GM12878 (cell line): ENCODE data around the gene ATP1B2. TPM values are rescaled to one million over a fixed set of nuclear protein-coding genes. Genes with fewer than 3 reads are reported as not detected.

ENCODE experiments used
- ATAC-seq: fragments of 200-7000 bp; cut with Tn5 transposase; 3 replicates; pipeline ENCODE4 v1.9.1; 2020; ENCODE audit warnings: mild to moderate bottlenecking, moderate library complexity
- BruUV-seq: library from RNA; stranded (reverse); fragments of 400-500 nt; replicated peaks from 2 replicates; lab custom pipeline; 2021; lab: Mats Ljungman, UMichigan
- CTCF ChIA-PET: fragments of 300-600 bp; sonication (Branson Sonifier 250); formaldehyde crosslinking; extraction: SDS; loops from one replicate; lab custom pipeline; 2021; ENCODE audit warnings: inconsistent platforms; lab: Yijun Ruan, JAX
- POLR2A ChIA-PET: fragments of 350-600 bp; formaldehyde crosslinking; extraction: SDS; loops from one replicate; lab custom pipeline; 2021; ENCODE audit warnings: inconsistent platforms; lab: Charles Lee
- RAD21 ChIA-PET: fragments of 300-600 bp; sonication (Branson Sonifier 250); formaldehyde crosslinking; loops from one replicate; lab custom pipeline; 2023; ENCODE audit warnings: antibody characterized with exemption; ENCODE audit not compliant: unreplicated experiment; lab: Charles Lee
- SMC1A ChIA-PET: fragments of 300-600 bp; sonication (Branson Sonifier 250); formaldehyde crosslinking; loops from one replicate; lab custom pipeline; 2023; ENCODE audit not compliant: unreplicated experiment, uncharacterized antibody; lab: Charles Lee
- DNase-seq: peaks from one replicate; pipeline ENCODE4 v3.0.0-alpha.2; 2011; ENCODE audit warnings: low read depth, low spot score
- FAIRE-seq: peaks from 3 replicates; lab custom pipeline; 2011; peaks lifted over from hg19 to GRCh38; lab: Jason Lieb, UNC
- H2AFZ ChIP-seq: 2 replicates; pipeline ENCODE4 v1.6.0; 2011; ENCODE audit warnings: low read depth, low read length, control low read depth; ENCODE audit not compliant: control insufficient read depth
- H3K27ac ChIP-seq: 2 replicates; pipeline ENCODE4 v1.5.1; 2011; ENCODE audit warnings: control low read depth; ENCODE audit not compliant: control insufficient read depth, insufficient read depth
- H3K27me3 ChIP-seq, 2 experiments: replicated peaks in 1 of 2; 2 replicates each; pipeline versions ENCODE4 v1.6.0 to v1.6.1; 2011; ENCODE audit warnings: low read length in 1 of 2; ENCODE audit not compliant: control insufficient read depth in 2 of 2, insufficient read depth in 2 of 2
- H3K36me3 ChIP-seq, 2 experiments: 2 replicates each; pipeline ENCODE4 v1.5.1; 2011; ENCODE audit warnings: low read length in 1 of 2; ENCODE audit not compliant: control insufficient read depth in 2 of 2, insufficient read depth in 2 of 2
- H3K4me1 ChIP-seq: 2 replicates; pipeline ENCODE4 v1.6.1; 2011; ENCODE audit warnings: mild to moderate bottlenecking, low read length, moderate library complexity, mixed read lengths; ENCODE audit not compliant: control insufficient read depth, insufficient read depth
- H3K4me2 ChIP-seq: 2 replicates; pipeline ENCODE4 v1.6.0; 2011; ENCODE audit warnings: control low read depth; ENCODE audit not compliant: control insufficient read depth, insufficient read depth
- H3K4me3 ChIP-seq: fragments of 200-600 bp; sonication (generic); 2 replicates; pipeline ENCODE4 v1.5.1; 2016
- H3K79me2 ChIP-seq: 2 replicates; pipeline ENCODE4 v1.6.0; 2011; ENCODE audit warnings: low read length; ENCODE audit not compliant: control insufficient read depth, insufficient read depth
- H3K9ac ChIP-seq: 2 replicates; pipeline ENCODE4 v1.8.0; 2011; ENCODE audit warnings: low read length, control low read depth, mixed read lengths; ENCODE audit not compliant: control insufficient read depth, insufficient read depth
- H3K9me3 ChIP-seq: replicated peaks from 3 replicates; pipeline ENCODE4 v1.5.1; 2011; ENCODE audit warnings: mild to moderate bottlenecking, low read length; ENCODE audit not compliant: control insufficient read depth, insufficient read depth
- H4K20me1 ChIP-seq: 2 replicates; pipeline ENCODE4 v1.6.0; 2011; ENCODE audit not compliant: control insufficient read depth, insufficient read depth
- EGR1 ChIP-seq, 2 experiments: IDR thresholded peaks; 1 replicate in 1 of 2; 2 replicates in 1 of 2; pipeline ENCODE4 v1.6.1; 2011 to 2012; ENCODE audit warnings: low read depth in 2 of 2, low read length in 2 of 2, borderline replicate concordance in 1 of 2, mild to moderate bottlenecking in 1 of 2, moderate library complexity in 1 of 2
- RELA ChIP-seq: fragments of 450-650 bp; IDR thresholded peaks from 2 replicates; pipeline ENCODE4 v1.8.0; 2014; ENCODE audit warnings: borderline replicate concordance; ENCODE audit not compliant: partially characterized antibody
- whole genome bisulfite sequencing: methylation state at CpG from one replicate; pipeline ENCODE4 v1.1.6; 2016; ENCODE audit warnings: low lambda C conversion rate; ENCODE audit not compliant: insufficient replicate concordance, insufficient coverage; ENCODE audit errors: missing lambda C conversion rate; 5-methylcytosine and 5-hydroxymethylcytosine counted together
- in situ Hi-C: fragments of 300-500 bp; cut with MboI; formaldehyde crosslinking; loops from 9 replicates; pipeline ENCODE4 v1.14.3; 2018; ENCODE audit warnings: mixed read lengths
- intact Hi-C: fragments of 100-400 bp; cut with micrococcal nuclease; formaldehyde crosslinking; loops from one replicate; pipeline ENCODE4 v1.14.2; 2022; ENCODE audit not compliant: unreplicated experiment
- polyA plus RNA-seq, 11 experiments: library from polyadenylated mRNA; depleted of rRNA in 4 of 11; unstranded in 6 of 11; stranded (reverse) in 5 of 11; fragments of >200 nt; fragmentation: Nextera tagmentation in 4 of 11; fragmentation: Illumina TruSeq in 1 of 11; extraction: Ambion mirVana in 4 of 11; extraction: Trizol in 1 of 11; gene quantifications; 1 replicate in 1 of 11; 2 replicates in 10 of 11; pipeline versions ENCODE4 v1.2.1 to v1.2.3, GENCODE V29; 2011 to 2016; ENCODE audit warnings: inconsistent platforms in 2 of 11, missing spikeins in 2 of 11, low read depth in 1 of 11
- total RNA-seq, 4 experiments: library from RNA; depleted of rRNA in 3 of 4; stranded (reverse); fragments of >200 nt in 3 of 4; fragmentation: Illumina TruSeq in 1 of 4; extraction: Trizol in 1 of 4; gene quantifications; 2 replicates each; pipeline versions ENCODE4 v1.2.1 to v1.2.3, GENCODE V29; 2013 to 2021

Gene ATP1B2
- total and polyA plus RNA-seq, 10 of the 15 experiments (the other 5 are each of a cell fraction or from before 2014, with no cell fraction given) = 0.03 to 0.29 (median 0.15) TPM; not detected in 3

GRCh38 chr17:7704601-7705268 lies 54.0 kb downstream of the ATP1B2 start, which contains the start of gene EFNB3:
Gene EFNB3 (plus strand): TSS chr17:7705202. CDS start chr17:7705599, 397 bp downstream.
- H3K27me3 ChIP-seq = peaks cover 3 to 5% of the 10 kb centered on the region in 2 experiments; a peak in 3 of 4 replicates
- ATAC-seq = peak; percentile 16; the same call in 1 of the 3 replicates
- no peaks in the 10 kb centered on the region for H3K79me2 ChIP-seq
- SMC1A ChIA-PET = no interaction called here
- 21% methylated on average over 22 of the region's 45 CpGs for WGBS
- FAIRE-seq = no peak
- CTCF ChIA-PET = interaction anchor here (0.6 kb wide), 1 partner anchor 17 kb away, joined by 3 read pairs; the partner anchor contains the start of gene TP53
- H3K9me3 ChIP-seq = no peaks in the 10 kb centered on the region
- H2AFZ ChIP-seq = no peak within 1 kb of the TSS
- in situ Hi-C loops = no loop called here
- TF ChIP-seq EGR1 (IDR thresholded peaks at IDR 0.05; ENCODE audit: borderline replicate concordance in 1 of 2, low read depth in 2 of 2, low read length in 2 of 2) = 0 out of 3 replicates have a peak, but pooled peaks of 1 of the 2 experiments have one; percentile 2
- no peak for TF ChIP-seq RELA
- TF ChIP-seq, all 136 proteins: peak for 1
- intact Hi-C loops = no loop called here
- RAD21 ChIA-PET = no interaction called here
- Histone ChIP-seq H3K4me3 (no peak within 1 kb of the TSS), H3K27ac (no peak within 1 kb of the TSS), H3K9ac (no peak within 1 kb of the TSS), H3K36me3 (peaks cover 0 to 4% of the 10 kb centered on the region in 2 experiments; a peak in 2 of 4 replicates), H3K4me2 (no peak within 1 kb of the TSS; the same call in 1 of the 2 replicates), H3K4me1 (no peaks in the 10 kb centered on the region), H4K20me1 (no peaks in the 10 kb centered on the region)
- POLR2A ChIA-PET = interaction anchor here (0.6 kb wide), 1 partner anchor 11 kb away, joined by 5 read pairs; no protein-coding TSS in a partner anchor
- no TSS peak for BruUV-seq
- no peak for DNase-seq
